GM19467 (cell line): ENCODE data around the gene CDC73.
"Not testable (repeated sequence)": the region's sequence is repeated elsewhere in the genome, so short reads cannot be mapped to it uniquely, and the experiment has no call there.

Source experiments
- ATAC-seq: cut with Tn5 transposase; IDR thresholded peaks from one replicate; pipeline ENCODE4 v1.9.1; 2021; ENCODE audit warnings: mild to moderate bottlenecking, moderate library complexity; ENCODE audit not compliant: unreplicated experiment

Gene CDC73

DNA sequence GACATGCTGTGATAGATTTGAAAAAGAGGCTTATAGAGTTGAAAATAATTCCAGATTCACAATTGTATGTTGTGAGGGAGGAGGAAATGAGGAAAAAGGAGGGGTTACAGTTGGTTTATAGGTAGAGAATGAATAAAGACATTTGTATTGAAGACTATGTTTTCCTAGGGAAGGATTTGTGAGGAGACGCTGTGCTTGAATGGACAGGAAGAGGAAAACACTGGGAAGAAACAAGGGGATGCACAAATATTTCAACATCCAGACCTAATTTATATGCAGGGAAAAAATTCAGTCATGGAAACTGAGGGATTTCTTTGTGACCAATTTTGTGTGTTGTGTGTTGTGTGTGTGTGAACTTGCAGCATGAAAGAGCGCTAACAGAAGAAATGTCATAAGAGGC, 157.1 kb downstream of the CDC73 start:
- no peak for ATAC-seq

- no peak for ATAC-seq
These were observed 160.1 kb downstream of the CDC73 start for GRCh38 chr1:193281894-193282293.

- no peak for ATAC-seq
These were observed 161.2 kb downstream of the CDC73 start for GRCh38 chr1:193283016-193283415.

- ATAC-seq: no peak
These were observed 162.4 kb downstream of the CDC73 start for GRCh38 chr1:193284219-193284618.

- ATAC-seq: no peak
These were observed 163.8 kb downstream of the CDC73 start for GRCh38 chr1:193285641-193286040.

- ATAC-seq: not testable (repeated sequence)
These were observed 166.8 kb downstream of the CDC73 start for GRCh38 chr1:193288548-193289080.

GRCh38 chr1:193293726-193294125, 171.9 kb downstream of the CDC73 start:
- no peak for ATAC-seq

- peak; percentile 67 for ATAC-seq
These were observed 177.2 kb downstream of the CDC73 start for GRCh38 chr1:193299038-193299437.

DNA sequence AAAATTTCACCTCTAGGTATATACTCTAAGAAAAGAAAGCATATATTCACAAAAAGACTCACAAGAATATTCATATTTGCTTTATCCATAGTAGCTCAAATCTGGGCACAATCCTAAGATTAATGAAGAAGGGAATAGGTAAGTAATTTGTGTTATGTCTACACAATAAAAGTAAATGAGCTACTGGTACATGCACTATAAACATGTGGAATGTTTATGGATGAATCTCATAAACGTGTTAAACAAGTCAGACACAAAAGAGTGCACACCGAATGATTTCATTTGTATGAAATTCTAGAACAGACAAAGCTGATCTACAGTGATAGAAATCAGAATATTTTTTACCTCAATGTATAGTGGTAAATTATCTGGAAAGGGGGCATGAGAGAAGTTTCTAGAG, 179.9 kb downstream of the CDC73 start:
- ATAC-seq: no peak

DNA sequence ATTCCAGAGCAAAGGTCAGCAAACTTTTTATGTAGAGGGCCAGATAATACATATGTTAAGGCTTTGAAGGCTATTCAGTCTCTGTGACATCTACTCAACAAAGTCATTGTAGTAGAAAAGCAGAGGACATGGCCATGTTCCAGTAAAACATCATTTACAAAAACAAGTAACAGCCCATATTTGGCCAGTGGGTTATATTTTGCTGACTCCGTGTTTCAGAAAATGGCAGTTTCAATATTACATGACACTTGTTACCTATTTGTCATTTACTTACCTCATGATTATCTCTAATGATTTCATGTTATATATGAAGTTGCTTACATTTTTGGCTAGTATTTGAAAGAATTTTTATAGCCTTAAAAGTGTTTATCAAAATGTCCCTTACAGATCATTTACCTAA, 182.0 kb downstream of the CDC73 start:
- no peak for ATAC-seq
